GM18517 (cell line): ENCODE results near the gene TSHZ3.

ENCODE experiments used
- ATAC-seq: cut with Tn5 transposase; IDR thresholded peaks from one replicate; pipeline ENCODE4 v1.9.1; 2021; ENCODE audit warnings: mild to moderate bottlenecking, moderate library complexity; ENCODE audit not compliant: unreplicated experiment

TSHZ3 gene

GRCh38 chr19:31314849-31315629, 34.2 kb downstream of the TSHZ3 start:
- no peak for ATAC-seq

- ATAC-seq: no peak
Measured at GRCh38 chr19:31314156-31314555, 35.1 kb downstream of the TSHZ3 start.

- no peak for ATAC-seq
Measured at GRCh38 chr19:31313291-31314030, 35.8 kb downstream of the TSHZ3 start.

GRCh38 chr19:31312677-31313244, 36.5 kb downstream of the TSHZ3 start:
- no peak for ATAC-seq

GRCh38 chr19:31312009-31312676, 37.1 kb downstream of the TSHZ3 start:
- ATAC-seq: no peak

- ATAC-seq: no peak
Measured at GRCh38 chr19:31310432-31311133, 38.7 kb downstream of the TSHZ3 start.

GRCh38 chr19:31308781-31309180, 40.5 kb downstream of the TSHZ3 start:
- no peak for ATAC-seq

- no peak for ATAC-seq
Measured at GRCh38 chr19:31307071-31307669, 42.1 kb downstream of the TSHZ3 start.

- ATAC-seq: no peak
Measured at GRCh38 chr19:31306006-31306753, 43.1 kb downstream of the TSHZ3 start.

GRCh38 chr19:31304831-31305312, 44.4 kb downstream of the TSHZ3 start:
- no peak for ATAC-seq

- ATAC-seq: no peak
Measured at GRCh38 chr19:31303262-31303815, 45.9 kb downstream of the TSHZ3 start.

- no peak for ATAC-seq
Measured at GRCh38 chr19:31301306-31301980, 47.8 kb downstream of the TSHZ3 start.

- no peak for ATAC-seq
Measured at GRCh38 chr19:31300422-31300821, 48.8 kb downstream of the TSHZ3 start.

GRCh38 chr19:31299665-31300064, 49.6 kb downstream of the TSHZ3 start:
- ATAC-seq: no peak

- ATAC-seq: no peak
Measured at GRCh38 chr19:31297991-31298390, 51.2 kb downstream of the TSHZ3 start.

GRCh38 chr19:31296741-31297390, 52.4 kb downstream of the TSHZ3 start:
- no peak for ATAC-seq

- no peak for ATAC-seq
Measured at GRCh38 chr19:31294189-31294588, 55.0 kb downstream of the TSHZ3 start.

- no peak for ATAC-seq
Measured at GRCh38 chr19:31292639-31293185, 56.5 kb downstream of the TSHZ3 start.
